ENCODE measurements around the gene FREM2. TPM values are rescaled to one million over a fixed set of nuclear protein-coding genes. Genes with fewer than 3 reads are reported as not detected.
A peak's percentile ranks its signal among the peaks of the same experiment; 100 is the strongest.

The FREM2 gene
- total RNA-seq, 1 experiment from 2014 or later, result not detected

- no peak overlapping the region for H3K27ac Mint-ChIP-seq (ENCODE audit: low read depth, unreplicated experiment)
- H3K27me3 Mint-ChIP-seq (ENCODE audit: insufficient read depth, unreplicated experiment), result peaks cover 40% of the 10 kb centered on the region
- peak; percentile 11 for TF ChIP-seq CTCF (IDR thresholded peaks at IDR 0.05; ENCODE audit: unreplicated experiment)
- no peaks in the 10 kb centered on the region for H3K36me3 Mint-ChIP-seq (ENCODE audit: insufficient read depth, unreplicated experiment)
- POLR2A ChIA-PET, result interaction anchor here (1.1 to 1.3 kb wide), 2 partner anchors 9 to 191 kb away, joined by 3 to 5 read pairs; no protein-coding TSS in a partner anchor
- H3K4me1 Mint-ChIP-seq (ENCODE audit: insufficient read depth, unreplicated experiment), result no peaks in the 10 kb centered on the region
- CTCF ChIA-PET, result interaction anchor here (0.6 to 2.9 kb wide), 12 partner anchors 9 to 1130 kb away, joined by 3 to 18 read pairs (median 4); partner anchors contain the start of gene FREM2
- H3K4me3 Mint-ChIP-seq (ENCODE audit: unreplicated experiment), result no peak overlapping the region
- DNase-seq (ENCODE audit: unreplicated experiment), result peak; percentile 13
- intact Hi-C loops (cut with micrococcal nuclease), result loop anchor here (2.0 to 5.0 kb wide), 2 partner anchors 48 to 151 kb away; no protein-coding TSS in a partner anchor
- no peaks in the 10 kb centered on the region for H3K9me3 Mint-ChIP-seq (ENCODE audit: unreplicated experiment)
- no TSS peak for BruUV-seq (replicated peaks)
Observed at GRCh38 chr13:38866649-38867048, 179.8 kb downstream of the FREM2 start.

GRCh38 chr13:38868399-38868798 is 181.5 kb downstream of the FREM2 start:
- CTCF ChIA-PET, result interaction anchor here (0.6 to 2.9 kb wide), 6 partner anchors 8 to 1266 kb away, joined by 3 to 18 read pairs (median 4); partner anchors contain the start of gene FREM2

GRCh38 chr13:38868870-38869269 is 182.0 kb downstream of the FREM2 start:
- ChIA-PET CTCF (interaction anchor here (0.6 to 1.3 kb wide), 6 partner anchors 74 to 1267 kb away, joined by 3 to 6 read pairs (median 3); partner anchors contain the start of gene FREM2), POLR2A (interaction anchor here (0.6 kb wide), 1 partner anchor 333 kb away, joined by 3 read pairs; no protein-coding TSS in a partner anchor)
- no peaks in the 10 kb centered on the region for H3K4me1 Mint-ChIP-seq (ENCODE audit: insufficient read depth, unreplicated experiment)
- H3K9me3 Mint-ChIP-seq (ENCODE audit: unreplicated experiment), result no peaks in the 10 kb centered on the region
- peaks cover 50% of the 10 kb centered on the region for H3K27me3 Mint-ChIP-seq (ENCODE audit: insufficient read depth, unreplicated experiment)
- no peak for TF ChIP-seq CTCF (IDR thresholded peaks at IDR 0.05; ENCODE audit: unreplicated experiment)
- intact Hi-C loops (cut with micrococcal nuclease), result loop anchor here (5.0 kb wide), 1 partner anchor 148 kb away; no protein-coding TSS in a partner anchor
- no peaks in the 10 kb centered on the region for H3K36me3 Mint-ChIP-seq (ENCODE audit: insufficient read depth, unreplicated experiment)
- H3K27ac Mint-ChIP-seq (ENCODE audit: low read depth, unreplicated experiment), result no peak overlapping the region
- H3K4me3 Mint-ChIP-seq (ENCODE audit: unreplicated experiment), result no peak overlapping the region
- BruUV-seq (replicated peaks), result no TSS peak
- no peak for DNase-seq (ENCODE audit: unreplicated experiment)

More at GRCh38 chr13:38868399-38868798, 181.5 kb downstream of the FREM2 start:
- intact Hi-C loops (cut with micrococcal nuclease), result loop anchor here (5.0 kb wide), 1 partner anchor 149 kb away; no protein-coding TSS in a partner anchor
- Mint-ChIP-seq H3K27ac (ENCODE audit: low read depth, unreplicated experiment) (no peak overlapping the region), H3K36me3 (ENCODE audit: insufficient read depth, unreplicated experiment) (no peaks in the 10 kb centered on the region), H3K4me3 (ENCODE audit: unreplicated experiment) (no peak overlapping the region), H3K4me1 (ENCODE audit: insufficient read depth, unreplicated experiment) (no peaks in the 10 kb centered on the region), H3K9me3 (ENCODE audit: unreplicated experiment) (no peaks in the 10 kb centered on the region), H3K27me3 (ENCODE audit: insufficient read depth, unreplicated experiment) (peaks cover 45% of the 10 kb centered on the region)
- POLR2A ChIA-PET, result no interaction called here
- DNase-seq (ENCODE audit: unreplicated experiment), result no peak
- TF ChIP-seq CTCF (IDR thresholded peaks at IDR 0.05; ENCODE audit: unreplicated experiment), result no peak
- no TSS peak for BruUV-seq (replicated peaks)

- DNase-seq (ENCODE audit: unreplicated experiment), result no peak
- no TSS peak for BruUV-seq (replicated peaks)
- POLR2A ChIA-PET, result no interaction called here
- Mint-ChIP-seq H3K4me1 (ENCODE audit: insufficient read depth, unreplicated experiment) (no peaks in the 10 kb centered on the region), H3K36me3 (ENCODE audit: insufficient read depth, unreplicated experiment) (no peaks in the 10 kb centered on the region), H3K9me3 (ENCODE audit: unreplicated experiment) (no peaks in the 10 kb centered on the region), H3K27me3 (ENCODE audit: insufficient read depth, unreplicated experiment) (peaks cover 56% of the 10 kb centered on the region), H3K4me3 (ENCODE audit: unreplicated experiment) (no peak overlapping the region), H3K27ac (ENCODE audit: low read depth, unreplicated experiment) (no peak overlapping the region)
- CTCF ChIA-PET, result interaction anchor here (0.6 to 6.6 kb wide), 11 partner anchors 10 to 200 kb away, joined by 3 to 34 read pairs (median 3); partner anchors contain the start of gene FREM2
- intact Hi-C loops (cut with micrococcal nuclease), result loop anchor here (5.0 kb wide), 2 partner anchors 184 to 1799 kb away; partner anchors contain the start of gene FREM2
- TF ChIP-seq CTCF (IDR thresholded peaks at IDR 0.05; ENCODE audit: unreplicated experiment), result no peak
Observed at GRCh38 chr13:38871275-38871674, 184.4 kb downstream of the FREM2 start.

Data from MCF 10A (cell line).